ENCODE data around the gene EHF. TPM values are rescaled to one million over a fixed set of nuclear protein-coding genes. Genes with fewer than 3 reads are reported as not detected.
A peak's percentile ranks its signal among the peaks of the same experiment; 100 is the strongest.

The EHF gene
- total and polyA plus RNA-seq, 2 of the 8 experiments (the other 6 are each of a cell fraction or from before 2014, with no cell fraction given) = not detected

GRCh38 chr11:34640050-34640923, 19.4 kb downstream of the EHF start:
- Histone ChIP-seq H2AK5ac (ENCODE audit: low read depth, low read length) (no peak overlapping the region), H4K8ac (ENCODE audit: extremely low read depth, insufficient read depth, low read length) (no peak overlapping the region), H3K27me3 (replicated peaks in 1 of 4; ENCODE audit: control insufficient read depth in 3 of 4, extremely low read depth in 1 of 4, insufficient read depth in 3 of 4, low read length in 3 of 4) (no peaks in the 10 kb centered on the region), H3K27ac (ENCODE audit: low read depth, low read length) (no peak overlapping the region), H3K4me2 (ENCODE audit: insufficient read depth in 1 of 2, low read depth in 2 of 2, low read length in 2 of 2) (no peak overlapping the region), H3K36me3 (ENCODE audit: control insufficient read depth in 2 of 4, insufficient read depth in 4 of 4, low read length in 3 of 4) (no peaks in the 10 kb centered on the region), H2BK5ac (ENCODE audit: low read depth, low read length) (no peak overlapping the region; the same call in 1 of the 2 replicates), H3K79me2 (ENCODE audit: control insufficient read depth in 1 of 2, insufficient read depth in 2 of 2, low read length in 2 of 2) (no peaks in the 10 kb centered on the region), H3K23ac (ENCODE audit: insufficient read length) (no peak overlapping the region), H3K56ac (replicated peaks; ENCODE audit: insufficient read length, low read depth, low read length) (no peak overlapping the region), H3K4ac (replicated peaks; ENCODE audit: insufficient read length, low read depth, low read length) (no peak overlapping the region), H2BK15ac (ENCODE audit: low read length) (peak overlapping the region; percentile 72; the same call in 1 of the 2 replicates), H2BK20ac (ENCODE audit: low read length) (no peak overlapping the region), H3K14ac (ENCODE audit: insufficient read length) (no peak overlapping the region), H3K9ac (replicated peaks in 1 of 4; ENCODE audit: extremely low read depth in 1 of 4, low read depth in 3 of 4, low read length in 3 of 4) (no peak overlapping the region), H3K4me3 (ENCODE audit: extremely low read depth in 1 of 4, insufficient read depth in 2 of 4, low read depth in 3 of 4, low read length in 4 of 4) (no peak overlapping the region), H3K4me1 (replicated peaks in 1 of 4; ENCODE audit: control insufficient read depth in 3 of 4, insufficient read depth in 4 of 4, low read length in 3 of 4) (no peaks in the 10 kb centered on the region), H4K5ac (ENCODE audit: insufficient read length, low read depth, low read length) (no peak overlapping the region), H2BK12ac (ENCODE audit: low read depth, low read length) (no peak overlapping the region), H4K91ac (replicated peaks; ENCODE audit: insufficient read length, low read length) (peak overlapping the region; percentile 9), H4K20me1 (replicated peaks in 1 of 2; ENCODE audit: control insufficient read depth in 1 of 2, insufficient read depth in 2 of 2, low read length in 2 of 2) (no peaks in the 10 kb centered on the region), H3K23me2 (ENCODE audit: low read depth, low read length) (no peaks in the 10 kb centered on the region; the same call in 1 of the 2 replicates), H2AFZ (ENCODE audit: low read length) (0 out of 2 replicates have a peak overlapping the region, but pooled peaks have one; percentile 7), H2BK120ac (replicated peaks; ENCODE audit: low read depth, low read length) (no peak overlapping the region), H3K18ac (ENCODE audit: extremely low read depth, low read length) (no peak overlapping the region), H3K9me3 (ENCODE audit: insufficient read depth in 2 of 2, low read depth in 1 of 2, low read length in 1 of 2) (no peaks in the 10 kb centered on the region), H3K79me1 (ENCODE audit: low read depth, low read length) (no peaks in the 10 kb centered on the region)
- ChIA-PET CTCF (ENCODE audit: partially characterized antibody) (interaction anchor here (0.9 to 1.4 kb wide), 4 partner anchors 8 to 149 kb away, joined by 3 read pairs; no protein-coding TSS in a partner anchor), POLR2A (ENCODE audit: partially characterized antibody) (interaction anchor here (0.6 kb wide), 2 partner anchors 39 to 67 kb away, joined by 3 to 4 read pairs; no protein-coding TSS in a partner anchor)
- no peak for TF ChIP-seq BCL11A (IDR thresholded peaks at IDR 0.05; ENCODE audit: low read depth in 2 of 2, low read length in 2 of 2)
- no peak for TF ChIP-seq BRCA1 (IDR thresholded peaks at IDR 0.05; ENCODE audit: low read depth, low read length)
- TF ChIP-seq MAFK (IDR thresholded peaks at IDR 0.05; ENCODE audit: low read depth, low read length) = no peak
- TF ChIP-seq ASH2L (IDR thresholded peaks at IDR 0.05; ENCODE audit: low read length) = no peak
- TF ChIP-seq SP4 (IDR thresholded peaks at IDR 0.05; ENCODE audit: low read length) = no peak
- DNase-seq (ENCODE audit: low read depth in 1 of 2, low spot score in 2 of 2) (no peak), FAIRE-seq (no peak)
- 89% methylated on average over 8 of the region's 8 CpGs; no CpG with 5 or more reads in 1 of the 2 experiments for whole genome bisulfite sequencing, 2 experiments (ENCODE audit: extremely low coverage in 1 of 2, insufficient coverage in 1 of 2, insufficient read length in 1 of 2, insufficient replicate concordance in 2 of 2, low coverage in 1 of 2, low lambda C conversion rate in 2 of 2, missing lambda C conversion rate in 1 of 2)
